Mucosa of gallbladder (tissue), 1 donor: Measurements from ENCODE around the gene PRM2. TPM values are rescaled to one million over a fixed set of nuclear protein-coding genes. Genes with fewer than 3 reads are reported as not detected.
"Not testable (repeated sequence)": the region's sequence is repeated elsewhere in the genome, so short reads cannot be mapped to it uniquely, and the experiment has no call there.

Experiments
- DNase-seq: peaks from one replicate; pipeline ENCODE4 v3.0.0-alpha.2; 2020; ENCODE audit warnings: low spot score
- total RNA-seq: library from RNA; stranded (reverse); gene quantifications from one replicate; pipeline ENCODE4 v1.2.1, GENCODE V29; 2021
- donor health status: DM: no; HTN: no; CAD: no.

The PRM2 gene
- total RNA-seq, 1 donor from 2014 or later = not detected

GRCh38 chr16:11289696-11290095, 13.4 kb upstream of the PRM2 start:
- not testable (repeated sequence) for DNase-seq

- no peak for DNase-seq
Observed at GRCh38 chr16:11289202-11289601, 12.9 kb upstream of the PRM2 start.

- no peak for DNase-seq
Observed at GRCh38 chr16:11285842-11286241, 9.6 kb upstream of the PRM2 start.

- DNase-seq = no peak
Observed at GRCh38 chr16:11283820-11284248, 7.6 kb upstream of the PRM2 start.

- DNase-seq = no peak
Observed at GRCh38 chr16:11280616-11281522, 4.6 kb upstream of the PRM2 start, which contains the start of gene PRM1. Gene PRM1 (minus strand): TSS chr16:11281330. CDS start chr16:11281238, 92 bp downstream.

- DNase-seq = no peak
Observed at GRCh38 chr16:11278681-11279628, 2.7 kb upstream of the PRM2 start.

GRCh38 chr16:11277607-11278337, 1.5 kb upstream of the PRM2 start:
- DNase-seq = no peak

- DNase-seq = no peak
Observed at GRCh38 chr16:11276896-11277593, 765 bp upstream of the PRM2 start.

GRCh38 chr16:11274964-11275363, 1.3 kb downstream of the PRM2 start:
- no peak for DNase-seq

GRCh38 chr16:11273721-11274324, 2.5 kb downstream of the PRM2 start:
- DNase-seq = no peak

- DNase-seq = no peak
Observed at GRCh38 chr16:11272921-11273720, 3.2 kb downstream of the PRM2 start, which contains the start of gene PRM3. Gene PRM3 (minus strand): TSS chr16:11273629. CDS start chr16:11273595, 34 bp downstream.

GRCh38 chr16:11272484-11272883, 3.8 kb downstream of the PRM2 start:
- DNase-seq = no peak

GRCh38 chr16:11271610-11272009, 4.7 kb downstream of the PRM2 start:
- no peak for DNase-seq

GRCh38 chr16:11270602-11271162, 5.6 kb downstream of the PRM2 start:
- DNase-seq = no peak

GRCh38 chr16:11268921-11269375, 7.3 kb downstream of the PRM2 start, which contains the start of gene TNP2:
Gene TNP2 (minus strand): TSS chr16:11269325. CDS start chr16:11269262, 63 bp downstream.
- no peak for DNase-seq

- no peak for DNase-seq
Observed at GRCh38 chr16:11265124-11265523, 11.2 kb downstream of the PRM2 start.

GRCh38 chr16:11264155-11264832, 12.0 kb downstream of the PRM2 start:
- DNase-seq = no peak

GRCh38 chr16:11263737-11264136, 12.5 kb downstream of the PRM2 start:
- no peak for DNase-seq
